Measurements from ENCODE around the gene MLPH.
"Not testable (repeated sequence)": the region's sequence is repeated elsewhere in the genome, so short reads cannot be mapped to it uniquely, and the experiment has no call there.

The MLPH gene

DNA sequence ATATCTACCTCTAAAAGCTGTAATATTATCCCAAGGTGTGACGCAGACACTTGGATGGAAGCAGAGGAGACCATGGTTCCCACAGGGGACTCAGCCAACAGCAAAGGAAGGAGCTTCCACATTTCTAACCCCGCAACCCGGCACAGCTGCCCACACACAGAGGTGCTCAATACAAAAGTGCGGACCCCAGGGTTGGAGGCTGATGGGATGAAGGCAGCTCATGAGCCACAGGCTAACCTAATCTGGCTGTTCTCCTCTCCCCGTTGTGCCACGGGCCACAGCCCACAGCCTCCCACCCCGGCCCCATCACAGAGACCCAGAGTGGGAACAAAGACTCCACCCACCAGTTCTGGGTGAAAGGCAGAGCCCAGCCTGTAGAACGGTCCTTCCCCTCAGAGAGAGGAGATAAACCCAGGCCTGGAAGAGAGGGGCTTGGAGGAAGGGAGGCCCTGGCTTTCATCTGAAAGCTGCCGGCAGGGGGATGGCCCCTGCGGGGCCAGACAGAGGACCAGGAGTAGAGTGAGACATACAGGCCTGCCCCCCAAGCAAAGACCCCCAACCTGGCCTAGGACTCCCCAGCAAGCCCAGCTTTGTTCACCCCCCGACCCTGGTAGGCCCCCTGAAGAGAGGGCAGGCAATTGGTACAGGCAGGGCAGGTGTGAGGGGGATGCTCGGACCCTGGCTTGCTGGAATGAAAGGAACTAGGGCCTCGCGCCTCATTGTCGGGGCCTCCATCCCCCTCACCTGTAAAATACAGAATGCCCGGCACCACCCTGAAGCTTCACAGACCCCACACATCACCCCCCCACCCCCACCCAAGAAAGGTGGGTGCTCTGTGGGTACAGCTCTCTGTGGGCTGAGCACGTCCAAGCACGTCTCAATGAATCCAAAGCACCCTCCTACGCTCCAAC is 96.6 kb downstream of the MLPH start:
- no peak for DNase-seq (ENCODE audit: low read depth, low spot score)

DNA sequence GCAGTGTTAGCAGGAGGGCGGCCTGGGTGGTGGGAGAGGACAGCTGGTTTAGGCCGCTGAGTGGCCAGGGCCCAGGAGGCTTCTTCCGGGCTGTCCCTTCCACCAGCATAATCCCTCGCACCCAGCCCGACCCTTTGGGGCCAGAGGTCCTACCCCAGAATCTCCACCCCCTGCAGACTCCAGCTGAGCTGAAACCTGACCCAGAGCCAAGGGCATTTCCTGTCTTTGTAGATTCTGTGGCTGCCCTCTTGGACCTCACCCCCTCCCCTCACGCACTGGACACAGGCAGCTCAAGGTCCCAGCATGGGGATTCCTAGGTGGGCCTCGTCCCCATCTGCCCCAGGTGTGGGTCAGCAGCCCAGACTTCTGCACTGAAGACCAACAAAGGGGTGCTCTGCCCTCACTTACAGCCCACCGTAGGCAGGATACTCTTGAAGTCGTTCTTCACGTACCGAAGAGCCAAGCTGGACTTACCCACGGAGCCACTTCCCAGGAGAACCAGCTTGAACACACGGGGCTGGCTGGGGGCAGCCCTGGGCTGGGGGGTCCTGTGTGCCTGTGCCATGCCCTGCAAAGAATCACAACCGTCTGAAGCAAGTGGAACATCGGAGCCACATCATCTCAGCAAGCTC is 98.7 kb downstream of the MLPH start:
- no peak for DNase-seq (ENCODE audit: low read depth, low spot score)

DNA sequence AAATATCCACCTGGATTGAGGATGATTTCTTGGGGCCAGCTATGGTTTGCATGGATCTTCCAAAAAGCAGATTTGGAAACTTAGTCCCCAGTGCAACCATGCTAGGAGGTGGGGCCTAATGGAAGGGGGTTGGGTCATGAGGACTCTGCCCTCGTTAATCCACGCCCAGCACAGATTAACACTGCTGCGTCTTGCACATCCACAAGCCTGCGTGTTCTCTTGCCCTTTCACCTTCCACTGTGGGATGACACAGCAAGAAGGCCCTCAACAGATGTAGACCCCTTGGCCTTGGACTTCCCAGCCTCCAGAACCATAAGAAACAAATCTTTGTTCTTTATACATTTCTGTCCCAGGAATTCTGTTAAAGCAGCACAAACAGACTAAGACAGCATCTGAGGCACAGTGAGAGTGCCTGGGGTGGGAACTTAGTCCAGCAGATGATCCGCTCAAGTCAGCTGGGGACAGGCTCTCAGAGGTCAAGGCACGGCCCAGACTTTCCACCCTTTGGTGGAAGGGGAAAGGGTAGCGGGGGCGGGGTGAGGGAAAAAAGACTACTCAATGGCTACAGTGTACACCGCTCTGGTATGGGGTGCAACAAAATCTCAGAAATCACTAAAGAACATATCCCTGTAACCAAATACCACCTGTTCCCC is 101.1 kb downstream of the MLPH start:
- DNase-seq (ENCODE audit: low read depth, low spot score), result no peak

DNA sequence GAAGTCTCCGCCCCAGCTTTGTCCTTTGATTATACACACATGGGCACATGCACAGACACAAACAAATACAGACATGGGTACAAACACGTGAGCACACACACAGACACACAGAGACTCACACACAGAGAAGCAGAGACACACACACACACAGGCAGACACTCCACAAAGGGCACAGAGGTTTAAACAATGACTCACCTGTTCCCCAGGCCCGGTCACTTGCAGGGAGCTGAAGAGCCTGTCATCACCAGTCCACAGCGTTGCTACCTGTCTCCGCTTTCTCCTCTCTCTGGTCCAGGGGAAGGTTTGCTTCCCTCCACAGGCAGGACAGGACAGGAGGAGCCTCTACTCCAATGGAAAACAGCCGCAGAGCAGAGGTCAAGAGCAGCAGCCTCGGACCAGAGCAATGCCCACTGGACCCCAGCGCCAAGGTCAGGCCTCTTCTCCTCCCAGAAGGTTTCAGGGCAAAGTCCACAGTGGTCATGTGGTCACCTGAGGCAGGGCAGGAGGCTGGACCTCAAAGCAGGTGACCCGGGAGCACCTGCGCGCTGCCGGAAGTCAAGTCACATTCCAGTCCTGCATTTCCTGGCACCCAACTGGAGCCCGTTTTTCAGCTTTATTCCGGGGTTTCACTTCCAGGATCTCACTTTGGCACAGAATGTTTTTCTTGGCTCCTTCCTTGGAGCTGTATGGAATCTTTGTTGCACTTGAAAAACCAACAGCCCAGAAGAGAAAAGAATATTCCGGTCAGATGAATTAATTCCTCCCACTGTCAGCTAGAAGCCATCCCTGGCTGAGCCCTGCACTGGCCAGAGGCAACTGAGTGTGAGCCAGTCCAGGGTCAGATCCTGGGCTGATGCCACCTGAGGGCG is 103.5 kb downstream of the MLPH start, which contains the start of gene RAB17:
Gene RAB17, minus strand, starts transcription at position 463 of the 869 bp plus-strand sequence. CDS start 4,580 bp downstream, outside the sequence.
- DNase-seq (ENCODE audit: low read depth, low spot score), result no peak

DNA sequence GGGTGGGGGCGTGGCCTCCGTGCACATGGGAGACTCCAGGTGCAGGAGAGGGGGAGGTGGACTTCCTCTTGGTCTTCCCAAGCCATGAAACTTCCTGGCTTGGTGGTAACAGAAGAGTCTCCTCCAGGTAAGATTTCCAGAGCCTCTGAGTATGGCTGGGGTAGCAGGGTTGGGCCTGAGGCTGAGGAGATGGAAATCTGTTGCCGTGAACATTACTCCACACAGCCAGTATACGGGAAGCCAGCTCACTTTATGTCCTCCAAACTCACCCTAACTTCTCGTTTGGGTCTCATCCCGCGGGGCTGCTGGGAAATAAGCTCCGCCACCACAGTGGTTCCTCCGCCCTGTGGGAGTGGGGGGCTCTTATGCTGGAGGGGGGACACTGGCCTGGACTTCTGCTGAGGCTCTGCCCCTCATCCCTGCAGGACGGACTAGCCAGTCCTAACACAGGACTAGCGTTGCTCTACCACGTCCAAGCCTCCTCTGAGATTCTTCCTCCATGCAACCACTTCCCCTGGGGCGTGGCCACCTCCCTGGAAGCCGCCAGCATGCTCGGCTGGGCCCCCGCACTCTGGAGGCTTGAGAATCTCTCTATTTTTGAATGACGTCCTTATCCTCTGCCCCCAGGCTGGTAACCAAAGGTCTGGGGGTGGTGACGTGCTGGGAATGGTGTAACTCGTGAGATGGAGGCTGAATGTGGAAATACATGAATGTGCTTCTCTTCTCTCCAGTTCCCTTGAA is 104.3 kb downstream of the MLPH start:
- no peak for DNase-seq (ENCODE audit: low read depth, low spot score)

DNA sequence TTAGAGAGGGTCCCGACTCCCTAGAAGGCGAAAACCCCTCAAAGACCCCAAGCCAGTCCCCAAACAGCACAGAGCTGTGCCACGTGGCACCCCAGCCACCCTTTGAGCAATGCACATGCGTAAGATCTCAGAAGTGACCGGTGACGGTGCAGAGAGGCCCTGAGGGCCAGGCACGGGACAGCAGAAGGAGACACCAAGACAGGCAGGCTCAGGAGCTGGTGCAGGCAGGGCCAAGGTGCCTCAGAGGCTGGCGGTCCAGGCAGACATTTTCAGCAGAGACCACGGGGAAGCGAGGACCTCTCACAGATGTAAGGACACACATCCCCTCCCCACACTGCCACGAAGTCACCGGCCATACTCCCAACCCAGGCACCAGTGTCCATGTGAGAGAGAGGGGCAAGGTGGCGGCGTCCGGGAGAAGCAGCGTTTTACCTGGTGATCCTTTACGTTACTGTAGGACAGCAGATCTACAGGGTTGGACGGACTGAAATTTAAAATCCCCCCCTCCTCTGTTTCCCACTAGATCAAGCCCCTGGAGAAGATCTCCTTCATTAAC is 105.5 kb downstream of the MLPH start:
- DNase-seq (ENCODE audit: low read depth, low spot score), result no peak

DNA sequence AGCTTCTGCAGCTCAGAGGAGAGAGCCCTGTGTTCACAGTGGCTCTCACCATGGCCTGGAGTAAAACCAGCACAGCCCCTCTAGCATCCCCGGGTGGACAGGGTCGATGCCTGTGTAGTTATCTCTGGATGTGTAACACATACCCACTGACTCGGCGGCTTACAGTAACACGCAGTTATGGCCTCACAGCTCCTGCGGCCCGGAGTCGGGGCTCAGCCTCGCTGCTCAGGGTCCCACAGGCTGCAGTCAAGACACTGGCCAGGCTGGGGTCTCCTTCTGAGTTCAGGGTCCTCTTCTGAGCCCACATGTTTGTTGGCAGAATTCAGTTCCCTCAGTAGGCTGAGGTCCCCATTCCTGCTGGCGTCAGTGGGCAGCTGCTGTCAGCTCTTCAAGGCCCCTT is 106.0 kb downstream of the MLPH start:
- DNase-seq (ENCODE audit: low read depth, low spot score), result no peak

DNA sequence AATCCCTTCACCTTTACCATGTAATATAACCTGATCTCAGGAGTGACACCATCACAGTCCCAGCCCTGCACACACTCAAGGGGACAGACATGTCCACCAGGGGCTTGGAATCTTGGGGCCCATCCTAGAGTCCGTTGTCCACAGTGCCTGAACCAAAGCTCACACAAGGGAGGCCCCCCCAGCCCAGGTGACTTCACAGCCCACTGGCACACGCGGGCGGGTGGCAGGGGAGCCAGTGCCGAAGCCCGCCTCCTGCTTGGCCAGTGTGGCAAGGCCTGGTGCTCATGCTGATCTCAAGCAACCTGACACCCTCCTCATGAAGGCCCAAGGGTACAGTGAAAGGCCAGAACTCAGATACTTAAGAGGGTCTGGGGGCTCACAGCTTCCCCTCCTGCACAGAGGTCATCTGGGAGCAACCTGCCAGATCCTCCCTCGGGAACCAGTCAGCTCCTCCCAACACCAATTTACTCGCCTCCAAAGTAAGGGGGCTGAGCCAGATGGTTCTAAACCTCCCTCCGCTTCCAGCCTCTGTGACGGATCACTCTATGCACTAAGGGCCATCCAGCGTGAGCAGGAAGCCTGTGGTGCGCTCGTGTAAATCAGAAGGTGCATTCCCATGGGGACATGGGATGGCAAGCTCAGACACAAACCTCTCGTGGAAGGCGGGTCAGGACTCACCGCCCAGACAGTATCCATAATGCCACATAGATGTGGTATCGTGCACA is 106.7 kb downstream of the MLPH start:
- DNase-seq (ENCODE audit: low read depth, low spot score), result no peak

DNA sequence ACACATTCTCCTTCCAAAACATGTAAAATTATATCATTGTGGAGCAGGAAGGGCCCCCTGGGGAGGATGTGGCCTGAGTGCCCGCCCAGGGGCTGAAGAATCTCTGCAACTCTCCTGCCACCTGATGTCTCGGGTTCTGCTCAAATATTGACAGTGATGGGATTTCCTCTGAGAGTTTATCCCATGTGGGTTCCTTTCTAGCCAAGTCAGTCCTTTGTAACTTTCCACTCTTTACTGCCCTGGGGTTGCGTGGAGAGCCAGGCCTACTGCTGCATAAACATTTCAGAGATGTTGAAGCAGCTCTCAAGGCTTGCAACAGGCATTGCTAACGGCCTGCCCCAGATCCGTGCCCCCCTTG is 107.4 kb downstream of the MLPH start:
- no peak for DNase-seq (ENCODE audit: low read depth, low spot score)

DNA sequence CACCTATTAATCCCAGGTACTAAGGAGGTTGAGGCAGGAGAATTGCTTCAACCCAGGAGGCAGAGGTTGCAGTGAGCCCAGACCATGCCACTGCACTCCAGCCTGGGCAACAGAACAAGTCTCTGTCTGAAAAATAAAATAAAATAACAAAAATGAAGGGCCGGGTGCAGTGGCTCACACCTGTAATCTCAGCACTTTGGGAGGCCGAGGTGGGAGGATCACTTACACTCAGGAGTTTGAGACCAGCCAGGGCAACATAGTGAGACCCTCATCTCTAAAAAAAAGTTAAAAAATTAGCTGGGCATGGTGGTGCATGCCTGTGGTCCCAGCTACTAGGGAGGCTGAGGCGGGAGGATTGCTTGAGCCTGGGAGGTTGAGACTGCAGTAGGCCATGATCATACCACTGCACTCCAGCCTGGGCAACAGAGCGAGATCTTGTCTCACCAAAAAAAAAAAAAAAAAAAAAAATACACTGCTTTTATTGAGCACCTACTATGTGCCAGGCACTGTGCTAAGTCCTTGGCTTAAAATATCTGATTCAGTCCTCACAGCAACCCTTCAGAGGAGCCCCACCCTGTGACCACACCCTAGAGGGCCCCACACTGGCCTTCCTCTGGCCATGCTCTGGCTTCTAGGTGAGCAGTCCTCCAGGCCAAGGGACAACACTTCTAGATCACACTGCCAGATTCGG is 108.9 kb downstream of the MLPH start:
- not testable (repeated sequence) for DNase-seq (ENCODE audit: low read depth, low spot score)

DNA sequence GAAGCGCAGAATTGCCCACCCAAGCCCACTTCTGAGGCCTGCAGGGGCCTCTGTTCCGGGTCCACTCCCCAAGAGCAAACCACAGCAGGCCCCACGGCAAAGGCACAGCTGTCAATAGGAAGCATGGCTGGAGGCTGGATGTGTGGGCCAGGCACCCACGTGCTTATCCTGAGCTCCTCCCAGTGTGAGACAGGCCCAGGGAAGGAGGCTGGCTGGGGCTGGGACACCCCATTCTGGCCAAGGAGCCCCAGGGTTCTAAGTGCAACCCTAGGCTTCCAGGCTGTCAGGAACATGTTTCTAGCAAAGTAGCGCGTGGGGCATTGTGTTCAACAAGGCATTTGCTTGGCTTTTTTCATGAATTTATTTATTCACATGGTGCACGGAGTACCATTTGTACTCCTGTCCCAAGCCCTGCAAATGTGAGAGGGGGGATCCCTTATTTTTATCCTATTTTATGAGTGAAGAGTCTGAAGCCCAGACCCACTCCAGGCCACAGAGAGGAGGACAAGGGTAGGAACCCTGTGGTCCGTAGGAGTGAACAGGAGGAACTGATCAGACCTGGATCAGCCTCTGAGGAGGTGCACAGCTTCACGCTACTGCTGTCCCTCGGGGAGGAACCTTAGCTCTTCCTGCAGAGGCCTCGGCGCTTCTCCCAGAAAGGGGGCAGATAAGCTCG is 109.6 kb downstream of the MLPH start:
- DNase-seq (ENCODE audit: low read depth, low spot score), result no peak

DNA sequence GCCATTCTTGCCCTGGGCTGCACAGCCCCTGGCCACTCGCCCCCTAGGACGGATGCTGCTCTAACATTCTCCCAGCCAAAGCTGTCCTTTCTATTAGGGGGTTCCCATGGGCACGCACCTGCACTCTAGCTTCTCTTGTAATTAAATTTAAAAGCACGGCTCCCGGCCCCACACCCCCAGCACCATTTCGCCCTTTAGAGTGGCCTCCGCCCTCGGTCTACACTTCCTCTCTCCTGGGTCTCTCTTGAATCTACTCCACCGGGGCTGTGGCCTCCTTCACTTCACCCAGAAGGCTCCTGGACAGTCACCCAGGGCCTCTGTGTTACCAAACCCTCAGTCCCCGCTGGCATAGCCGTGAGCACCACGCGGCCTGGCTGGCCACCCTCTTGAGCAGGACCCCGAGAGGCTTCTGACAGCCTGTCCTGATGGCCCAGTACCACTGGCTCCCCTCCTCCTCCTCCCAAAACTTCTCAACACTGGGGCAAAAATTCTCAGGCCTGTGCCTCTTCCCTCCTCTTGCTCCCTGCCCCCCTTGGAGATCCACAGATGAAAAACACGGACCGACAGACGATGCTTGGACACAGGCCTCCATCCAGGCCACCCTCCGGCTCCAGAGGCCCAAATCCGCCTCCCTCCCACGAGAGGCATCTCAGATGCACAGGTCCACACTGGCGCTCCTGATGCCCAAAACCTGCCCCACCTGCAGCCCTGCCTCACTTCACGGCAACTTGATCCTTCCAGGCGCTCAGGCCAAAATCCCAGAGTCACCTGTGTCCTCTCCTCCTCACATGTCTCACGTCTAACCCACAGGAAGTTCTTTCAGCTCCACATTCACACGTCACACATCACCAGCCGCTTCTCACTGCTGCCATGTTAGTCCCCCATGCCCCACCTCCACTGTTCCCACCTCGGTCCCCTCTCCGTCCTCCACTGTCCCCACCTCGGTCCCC is 110.4 kb downstream of the MLPH start:
- DNase-seq (ENCODE audit: low read depth, low spot score), result no peak

DNA sequence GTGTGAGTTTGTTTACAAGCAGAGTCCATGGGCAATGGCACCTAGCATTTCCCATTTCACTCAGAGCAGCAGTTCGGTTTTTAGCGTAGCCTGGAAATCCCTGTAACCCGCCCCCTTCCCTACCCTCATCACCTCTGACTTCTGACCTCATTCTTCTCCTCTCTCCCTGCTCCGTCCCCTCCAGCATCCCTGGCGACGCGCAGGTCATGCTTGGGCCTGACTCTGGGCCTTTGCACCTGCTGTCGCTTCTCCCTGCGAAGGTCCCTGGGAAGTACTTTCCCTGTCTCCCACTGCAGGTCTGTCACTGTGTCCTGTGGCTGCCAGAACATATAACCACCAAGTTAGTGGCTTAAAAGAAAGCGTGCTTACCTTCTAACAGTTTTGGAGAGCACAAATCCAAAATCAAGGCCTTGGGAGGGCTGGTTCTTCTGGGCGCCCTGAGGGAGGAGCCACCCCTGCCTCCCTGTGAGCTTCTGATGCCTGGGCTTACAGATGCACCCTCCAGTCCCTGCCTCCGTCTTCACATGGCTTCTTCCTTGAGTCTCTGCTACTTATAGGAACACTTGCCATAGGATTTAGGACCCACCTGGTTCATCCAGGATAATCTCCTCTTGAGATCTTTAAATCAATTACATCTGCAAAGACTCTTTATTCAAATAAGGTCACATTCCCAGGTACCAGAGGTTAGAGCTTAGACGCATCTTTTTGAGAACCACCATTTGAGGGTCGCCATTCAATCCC is 111.6 kb downstream of the MLPH start:
- no peak for DNase-seq (ENCODE audit: low read depth, low spot score)

DNA sequence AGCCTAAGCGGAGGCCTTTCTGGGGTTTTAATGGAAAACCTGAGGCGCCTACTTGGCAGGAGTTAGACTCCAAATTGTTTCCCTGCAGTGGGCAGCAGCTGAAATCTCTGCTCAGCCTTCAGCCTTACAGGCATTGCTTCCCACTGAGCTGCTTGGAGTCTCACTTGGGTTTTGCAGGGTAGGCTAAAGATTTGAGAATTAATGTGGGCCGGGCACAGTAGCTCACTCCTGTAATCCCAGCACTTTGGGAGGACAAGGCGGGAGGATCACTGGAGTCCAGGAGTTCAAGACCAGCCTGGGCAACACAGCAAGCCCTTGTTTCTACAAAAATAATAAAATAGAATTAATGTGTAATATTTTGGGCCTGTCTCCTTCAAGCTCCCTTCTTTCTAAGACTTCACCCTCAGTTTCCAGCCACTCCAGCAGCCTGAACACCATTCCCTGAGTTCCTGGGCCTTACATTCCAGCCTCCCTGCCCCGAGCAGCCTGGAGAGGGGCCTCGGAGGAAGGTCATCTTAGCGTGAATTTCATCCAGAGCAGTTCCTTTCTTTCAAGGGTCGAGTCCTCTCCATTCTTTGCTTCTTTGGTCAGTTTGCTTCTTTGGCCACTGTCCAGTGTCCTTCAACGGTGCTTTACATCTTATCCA is 112.5 kb downstream of the MLPH start:
- no peak for DNase-seq (ENCODE audit: low read depth, low spot score)

DNA sequence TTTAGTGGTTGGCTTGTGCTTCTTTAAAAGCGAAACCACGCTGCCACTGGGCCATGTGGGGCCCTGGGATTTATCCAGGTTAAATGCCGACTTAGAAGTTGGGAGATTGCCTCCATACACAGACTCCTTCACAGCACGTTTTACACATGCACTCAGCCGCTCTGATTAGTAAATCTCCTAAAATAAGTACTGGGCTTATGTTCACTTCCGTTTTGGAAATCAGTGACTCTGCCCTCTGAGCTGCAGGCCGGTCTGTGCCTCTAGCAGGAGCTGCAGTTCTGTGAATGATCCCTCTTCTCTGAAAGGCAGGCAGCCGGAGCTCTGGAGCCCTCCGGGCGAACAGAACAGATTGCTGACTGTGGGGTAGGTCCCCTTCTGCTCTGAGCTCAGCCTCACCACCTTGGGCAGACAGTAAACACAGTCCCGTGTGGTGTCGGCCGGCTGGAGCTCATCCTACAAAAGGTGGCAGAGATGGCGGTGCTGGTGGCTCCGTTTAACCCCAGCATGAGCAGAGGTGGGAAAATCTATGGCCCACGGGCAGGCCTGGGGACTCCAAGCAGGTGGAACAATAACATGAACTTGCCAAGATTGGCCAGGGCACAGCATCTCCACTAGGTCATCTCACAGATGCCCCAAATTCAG is 113.3 kb downstream of the MLPH start:
- no peak for DNase-seq (ENCODE audit: low read depth, low spot score)

Measured in brain pericyte (primary cell).